Upper lobe of left lung (tissue), 4 donors: ENCODE results near the gene DMAC2.

Experiments used
- POLR2AphosphoS5 ChIP-seq, 2 donors: sonication (generic); formaldehyde crosslinking; IDR thresholded peaks; one replicate each; pipeline ENCODE4 v1.5.1; 2017; ENCODE audit warnings: antibody characterized with exemption in 2 of 2
- TF ChIP-seq, protein P1 (sequence below), 6 experiments: fragments of 450-650 bp in 4 of 6; fragments of 200-600 bp in 2 of 6; sonication (generic) in 2 of 6; IDR thresholded peaks; one replicate each; pipeline ENCODE4 v1.5.1; 2016 to 2019; ENCODE audit warnings: antibody characterized with exemption in 6 of 6

DNA sequence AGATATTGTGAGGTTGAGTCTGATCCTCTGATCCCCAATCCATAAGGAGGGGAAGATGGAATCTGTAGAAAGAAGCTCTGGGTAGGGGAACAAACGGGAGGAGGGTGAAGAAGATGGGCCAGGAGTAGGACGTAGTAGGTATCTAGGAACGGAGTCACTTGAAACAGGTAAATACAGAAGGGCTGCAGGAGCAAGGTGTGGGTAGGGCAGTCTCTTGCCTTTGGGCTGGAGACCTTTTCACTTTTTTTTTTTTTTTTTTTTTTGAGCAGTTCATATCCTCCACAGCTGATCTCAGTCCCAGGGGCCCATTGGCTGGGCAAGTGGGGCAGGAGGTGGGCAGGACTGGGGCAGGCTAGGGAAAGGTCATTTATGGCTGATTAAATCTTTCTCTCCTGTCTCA is 40.6 kb downstream of the DMAC2 start:
- TF ChIP-seq, protein P1, sequence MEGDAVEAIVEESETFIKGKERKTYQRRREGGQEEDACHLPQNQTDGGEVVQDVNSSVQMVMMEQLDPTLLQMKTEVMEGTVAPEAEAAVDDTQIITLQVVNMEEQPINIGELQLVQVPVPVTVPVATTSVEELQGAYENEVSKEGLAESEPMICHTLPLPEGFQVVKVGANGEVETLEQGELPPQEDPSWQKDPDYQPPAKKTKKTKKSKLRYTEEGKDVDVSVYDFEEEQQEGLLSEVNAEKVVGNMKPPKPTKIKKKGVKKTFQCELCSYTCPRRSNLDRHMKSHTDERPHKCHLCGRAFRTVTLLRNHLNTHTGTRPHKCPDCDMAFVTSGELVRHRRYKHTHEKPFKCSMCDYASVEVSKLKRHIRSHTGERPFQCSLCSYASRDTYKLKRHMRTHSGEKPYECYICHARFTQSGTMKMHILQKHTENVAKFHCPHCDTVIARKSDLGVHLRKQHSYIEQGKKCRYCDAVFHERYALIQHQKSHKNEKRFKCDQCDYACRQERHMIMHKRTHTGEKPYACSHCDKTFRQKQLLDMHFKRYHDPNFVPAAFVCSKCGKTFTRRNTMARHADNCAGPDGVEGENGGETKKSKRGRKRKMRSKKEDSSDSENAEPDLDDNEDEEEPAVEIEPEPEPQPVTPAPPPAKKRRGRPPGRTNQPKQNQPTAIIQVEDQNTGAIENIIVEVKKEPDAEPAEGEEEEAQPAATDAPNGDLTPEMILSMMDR (IDR thresholded peaks at IDR 0.05): no peak
- TF ChIP-seq POLR2AphosphoS5 (IDR thresholded peaks at IDR 0.05): no peak
